SU-DHL-6 (cell line): ENCODE measurements around the gene CRMP1.

Experiments
- EZH2phosphoT487 ChIP-seq: fragments of 200-600 bp; sonication (generic), shearing (Covaris generic); conservative IDR thresholded peaks from 2 replicates; pipeline ENCODE4 v1.6.1; 2018; ENCODE audit warnings: mild to moderate bottlenecking, antibody characterized with exemption, low read length, moderate library complexity, mixed read lengths
- TF ChIP-seq, protein P1 (sequence below): fragments of 200-600 bp; sonication (generic); IDR thresholded peaks from one replicate; pipeline ENCODE4 v1.5.1; 2017; ENCODE audit warnings: antibody characterized with exemption, mild to moderate bottlenecking, low read length, moderate library complexity; ENCODE audit not compliant: insufficient read depth, poor library complexity, severe bottlenecking

DNA sequence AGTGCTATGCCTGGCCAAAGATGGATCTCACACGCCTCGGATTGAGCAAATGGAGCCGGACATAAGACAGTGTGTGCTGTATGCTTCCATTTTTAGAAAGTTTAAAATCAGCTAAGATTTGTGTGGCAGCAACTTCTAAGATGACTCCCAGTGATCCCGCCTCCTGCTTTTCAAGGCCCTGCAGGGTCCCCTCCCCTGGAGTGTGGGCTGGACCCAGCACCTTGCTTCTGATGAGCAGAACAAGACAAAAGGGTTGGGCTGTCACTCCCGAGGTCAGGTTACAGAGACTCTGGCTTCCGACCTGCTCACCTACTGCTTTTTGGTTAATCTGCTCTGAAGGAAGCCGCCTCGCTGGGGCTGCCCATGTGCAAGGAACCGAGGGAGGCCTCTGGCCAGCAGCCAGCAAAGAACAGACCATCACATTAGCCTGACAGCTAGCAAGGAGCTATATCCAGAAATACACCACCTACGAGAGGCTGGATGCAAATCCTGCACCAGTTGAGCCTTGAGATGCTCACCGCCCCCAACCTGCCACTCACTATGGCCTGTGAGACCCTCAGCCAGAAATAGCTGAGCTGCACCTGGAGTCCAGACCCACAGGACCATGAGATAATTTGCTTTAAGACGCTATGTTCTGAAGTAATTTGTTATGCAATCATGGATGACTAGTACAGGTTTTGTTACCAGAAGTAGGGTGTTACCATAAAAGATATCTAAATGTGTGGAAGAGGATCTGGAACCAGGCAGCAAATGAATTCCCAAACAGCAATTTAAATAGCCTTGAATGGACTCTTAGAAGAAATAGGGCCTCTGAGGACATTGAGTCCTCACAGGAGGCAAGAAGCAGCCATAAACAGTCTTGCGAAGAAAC is 47.6 kb downstream of the CRMP1 start:
- TF ChIP-seq, protein P1, sequence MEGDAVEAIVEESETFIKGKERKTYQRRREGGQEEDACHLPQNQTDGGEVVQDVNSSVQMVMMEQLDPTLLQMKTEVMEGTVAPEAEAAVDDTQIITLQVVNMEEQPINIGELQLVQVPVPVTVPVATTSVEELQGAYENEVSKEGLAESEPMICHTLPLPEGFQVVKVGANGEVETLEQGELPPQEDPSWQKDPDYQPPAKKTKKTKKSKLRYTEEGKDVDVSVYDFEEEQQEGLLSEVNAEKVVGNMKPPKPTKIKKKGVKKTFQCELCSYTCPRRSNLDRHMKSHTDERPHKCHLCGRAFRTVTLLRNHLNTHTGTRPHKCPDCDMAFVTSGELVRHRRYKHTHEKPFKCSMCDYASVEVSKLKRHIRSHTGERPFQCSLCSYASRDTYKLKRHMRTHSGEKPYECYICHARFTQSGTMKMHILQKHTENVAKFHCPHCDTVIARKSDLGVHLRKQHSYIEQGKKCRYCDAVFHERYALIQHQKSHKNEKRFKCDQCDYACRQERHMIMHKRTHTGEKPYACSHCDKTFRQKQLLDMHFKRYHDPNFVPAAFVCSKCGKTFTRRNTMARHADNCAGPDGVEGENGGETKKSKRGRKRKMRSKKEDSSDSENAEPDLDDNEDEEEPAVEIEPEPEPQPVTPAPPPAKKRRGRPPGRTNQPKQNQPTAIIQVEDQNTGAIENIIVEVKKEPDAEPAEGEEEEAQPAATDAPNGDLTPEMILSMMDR: no peak
- no peak for TF ChIP-seq EZH2phosphoT487
